Fibroblast of skin of back (primary cell): ENCODE results near the gene CLK3. TPM values are rescaled to one million over a fixed set of nuclear protein-coding genes. Genes with fewer than 3 reads are reported as not detected.
A peak's percentile ranks its signal among the peaks of the same experiment; 100 is the strongest.
"Not testable (repeated sequence)": the region's sequence is repeated elsewhere in the genome, so short reads cannot be mapped to it uniquely, and the experiment has no call there.

Experiments
- DNase-seq: peaks from one replicate; pipeline ENCODE4 v3.0.0-alpha.2; 2013
- polyA plus RNA-seq, 2 experiments: library from polyadenylated mRNA; unstranded; fragments of 120-200 nt; gene quantifications; one replicate each; pipeline ENCODE4 v1.2.1, GENCODE V29; 2013; ENCODE audit not compliant: insufficient read length in 2 of 2

Gene CLK3
- polyA plus RNA-seq (2013, experiment 1 of 2; ENCODE audit: insufficient read length) = 55.8 TPM
- 42.2 TPM for polyA plus RNA-seq (2013, experiment 2 of 2; ENCODE audit: insufficient read length)

- peak; percentile 96 for DNase-seq
These were observed at the start of gene CLK3 for GRCh38 chr15:74615508-74616365. TSS of gene CLK3 (plus strand) at chr15:74615836. CDS start at chr15:74619197, 3,361 bp downstream.

- DNase-seq = no peak
These were observed 47.0 kb upstream of the CLK3 start for GRCh38 chr15:74568594-74568993.

- DNase-seq = no peak
These were observed 45.9 kb upstream of the CLK3 start for GRCh38 chr15:74569731-74570070.

GRCh38 chr15:74571191-74571590, 44.4 kb upstream of the CLK3 start:
- no peak for DNase-seq

- no peak for DNase-seq
These were observed 41.6 kb upstream of the CLK3 start for GRCh38 chr15:74573987-74574386.

- DNase-seq = no peak
These were observed 37.1 kb upstream of the CLK3 start for GRCh38 chr15:74578496-74578994.

- no peak for DNase-seq
These were observed 36.6 kb upstream of the CLK3 start for GRCh38 chr15:74579001-74579400.

- no peak for DNase-seq
These were observed 34.9 kb upstream of the CLK3 start for GRCh38 chr15:74580538-74581350.

- no peak for DNase-seq
These were observed 31.4 kb upstream of the CLK3 start for GRCh38 chr15:74584204-74584603.

GRCh38 chr15:74584779-74585178, 30.9 kb upstream of the CLK3 start:
- no peak for DNase-seq

- no peak for DNase-seq
These were observed 30.4 kb upstream of the CLK3 start for GRCh38 chr15:74585191-74585590.

GRCh38 chr15:74585857-74586256, 29.8 kb upstream of the CLK3 start:
- no peak for DNase-seq

GRCh38 chr15:74589826-74590225, 25.8 kb upstream of the CLK3 start:
- peak; percentile 19 for DNase-seq

- DNase-seq = no peak
These were observed 23.4 kb upstream of the CLK3 start for GRCh38 chr15:74592222-74592621.

- DNase-seq = no peak
These were observed 22.5 kb upstream of the CLK3 start for GRCh38 chr15:74593122-74593521.

- no peak for DNase-seq
These were observed 21.2 kb upstream of the CLK3 start for GRCh38 chr15:74594455-74594854.

- DNase-seq = no peak
These were observed 20.4 kb upstream of the CLK3 start for GRCh38 chr15:74595271-74595670.

GRCh38 chr15:74596736-74597135, 18.9 kb upstream of the CLK3 start:
- DNase-seq = not testable (repeated sequence)

GRCh38 chr15:74597146-74597705, 18.4 kb upstream of the CLK3 start:
- not testable (repeated sequence) for DNase-seq

GRCh38 chr15:74598126-74598842, 17.4 kb upstream of the CLK3 start:
- peak; percentile 79 for DNase-seq

GRCh38 chr15:74599156-74599555, 16.5 kb upstream of the CLK3 start:
- DNase-seq = no peak

- DNase-seq = no peak
These were observed 12.4 kb upstream of the CLK3 start for GRCh38 chr15:74603026-74603788.
